GM23338 (cell line): ENCODE measurements around the gene CD99L2. TPM values are rescaled to one million over a fixed set of nuclear protein-coding genes. Genes with fewer than 3 reads are reported as not detected.
A peak's percentile ranks its signal among the peaks of the same experiment; 100 is the strongest.

Experiments used
- ATAC-seq: fragments of 200-7000 bp; cut with Tn5 transposase; 3 replicates; pipeline ENCODE4 v1.9.1; 2020
- DNase-seq: peaks from one replicate; pipeline ENCODE4 v3.0.0-alpha.2; 2015; ENCODE audit warnings: low spot score
- H2AFZ ChIP-seq: fragments of 200-600 bp; sonication (generic); 2 replicates; pipeline ENCODE4 v1.8.0; 2016; ENCODE audit warnings: antibody characterized with exemption, mild to moderate bottlenecking, moderate library complexity
- H3F3A ChIP-seq: fragments of 200-600 bp; sonication (generic); replicated peaks from 2 replicates; pipeline ENCODE4 v1.8.0; 2017; ENCODE audit warnings: antibody characterized with exemption, mixed run types, low read depth
- H3K27ac ChIP-seq: fragments of 200-600 bp; sonication (generic); 2 replicates; pipeline ENCODE4 v1.6.1; 2016; ENCODE audit warnings: low read depth
- H3K27me3 ChIP-seq: fragments of 200-600 bp; sonication (generic); 2 replicates; pipeline ENCODE4 v1.8.0; 2016; ENCODE audit warnings: mild to moderate bottlenecking, mixed run types, moderate library complexity; ENCODE audit not compliant: insufficient read depth
- H3K36me3 ChIP-seq: fragments of 200-600 bp; sonication (generic); 2 replicates; pipeline ENCODE4 v1.8.0; 2016; ENCODE audit warnings: mild to moderate bottlenecking; ENCODE audit not compliant: insufficient read depth
- H3K4me1 ChIP-seq: fragments of 200-600 bp; sonication (generic); 2 replicates; pipeline ENCODE4 v1.8.0; 2016; ENCODE audit warnings: mild to moderate bottlenecking, moderate library complexity; ENCODE audit not compliant: insufficient read depth
- H3K4me2 ChIP-seq: fragments of 200-600 bp; sonication (generic); 2 replicates; pipeline ENCODE4 v1.7.1; 2017; ENCODE audit warnings: mixed run types
- H3K4me3 ChIP-seq: fragments of 200-600 bp; sonication (generic); 2 replicates; pipeline ENCODE4 v1.6.1; 2016; ENCODE audit warnings: mixed run types
- H3K79me2 ChIP-seq: fragments of 200-600 bp; sonication (generic); replicated peaks from 2 replicates; pipeline ENCODE4 v1.8.0; 2017; ENCODE audit warnings: mild to moderate bottlenecking; ENCODE audit not compliant: insufficient read depth
- H3K9me2 ChIP-seq: fragments of 200-600 bp; sonication (generic); 2 replicates; pipeline ENCODE4 v1.8.0; 2017; ENCODE audit not compliant: insufficient read depth
- H4K20me1 ChIP-seq: fragments of 200-600 bp; sonication (generic); replicated peaks from 2 replicates; pipeline ENCODE4 v1.8.0; 2017; ENCODE audit warnings: mild to moderate bottlenecking; ENCODE audit not compliant: insufficient read depth
- H3K27ac Mint-ChIP-seq: 2 replicates; pipeline ENCODE4 v1.8.0; 2020; ENCODE audit warnings: inconsistent platforms, mild to moderate bottlenecking, moderate library complexity, mixed read lengths
- H3K27me3 Mint-ChIP-seq: 3 replicates; pipeline ENCODE4 v1.8.0; 2022; ENCODE audit warnings: low read depth, mild to moderate bottlenecking, moderate library complexity, mixed read lengths, inconsistent platforms; ENCODE audit not compliant: insufficient read depth, poor library complexity
- H3K36me3 Mint-ChIP-seq: 3 replicates; pipeline ENCODE4 v1.8.0; 2021; ENCODE audit warnings: low read depth, mild to moderate bottlenecking, inconsistent platforms, moderate library complexity, mixed read lengths
- H3K4me1 Mint-ChIP-seq: 3 replicates; pipeline ENCODE4 v1.8.0; 2020; ENCODE audit warnings: mild to moderate bottlenecking, inconsistent platforms, mixed read lengths
- H3K4me3 Mint-ChIP-seq: 3 replicates; pipeline ENCODE4 v1.8.0; 2021; ENCODE audit warnings: moderate library complexity, mild to moderate bottlenecking, inconsistent platforms, mixed read lengths
- H3K9me3 Mint-ChIP-seq: 3 replicates; pipeline ENCODE4 v1.8.0; 2020; ENCODE audit warnings: moderate library complexity, mild to moderate bottlenecking, inconsistent platforms, mixed read lengths
- polyA plus RNA-seq: library from polyadenylated mRNA; unstranded; fragments of >200 nt; fragmentation: Nextera tagmentation; extraction: Ambion mirVana; gene quantifications from 2 replicates; pipeline ENCODE4 v1.2.1, GENCODE V29; 2016
- total RNA-seq: library from RNA; depleted of rRNA; stranded (reverse); fragments of >200 nt; shearing (Covaris generic); gene quantifications from 2 replicates; pipeline ENCODE4 v1.2.3, GENCODE V29; 2014
- TF ChIP-seq, protein P1 (sequence below): fragments of 250-450 bp; sonication (Bioruptor Pico); IDR thresholded peaks from 2 replicates; pipeline ENCODE4 v1.5.0; 2020; ENCODE audit warnings: mild to moderate bottlenecking, moderate library complexity
- TF ChIP-seq, protein P2 (sequence below): IDR thresholded peaks from one replicate; pipeline ENCODE4 v1.6.1; 2018; ENCODE audit warnings: antibody characterized with exemption; ENCODE audit not compliant: unreplicated experiment

The CD99L2 gene
- total and polyA plus RNA-seq, 2 experiments from 2014 or later = 2.6 to 6.4 TPM

DNA sequence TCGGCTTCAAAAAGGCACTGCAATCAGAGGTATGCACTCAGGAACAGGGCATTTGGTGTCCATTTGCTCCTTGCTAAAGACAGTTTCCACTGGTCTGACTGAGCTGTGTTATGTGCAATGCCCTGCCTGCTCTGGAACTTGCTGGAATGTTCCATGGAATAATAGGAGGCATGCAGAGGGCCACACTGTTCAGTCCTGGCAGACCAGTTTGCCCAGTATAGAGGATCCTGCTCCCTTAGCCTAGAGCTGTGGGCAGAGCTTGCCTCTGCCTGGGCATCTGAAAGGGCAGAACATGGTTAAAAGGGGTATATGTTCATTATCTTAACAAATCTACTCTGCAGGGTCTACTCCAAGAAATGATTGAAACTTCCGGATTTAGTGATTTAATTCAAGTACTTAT is 27.8 kb upstream of the CD99L2 start:
- Mint-ChIP-seq H3K4me1 (peaks cover 13% of the 10 kb centered on the region), H3K27me3 (no peaks in the 10 kb centered on the region), H3K27ac (0 out of 2 replicates have a peak overlapping the region, but pooled peaks have one; percentile 40), H3K4me3 (no peak overlapping the region), H3K9me3 (peaks cover 3% of the 10 kb centered on the region; the same call in 1 of the 3 replicates), H3K36me3 (peaks cover 3% of the 10 kb centered on the region; the same call in 1 of the 3 replicates)
- H3K4me2 ChIP-seq = no peak overlapping the region
- H3K27me3 ChIP-seq = no peaks in the 10 kb centered on the region
- no peaks in the 10 kb centered on the region for H3F3A ChIP-seq
- H2AFZ ChIP-seq = no peak overlapping the region
- H4K20me1 ChIP-seq = no peaks in the 10 kb centered on the region
- H3K9me2 ChIP-seq = no peaks in the 10 kb centered on the region
- H3K79me2 ChIP-seq = no peaks in the 10 kb centered on the region
- ATAC-seq = no peak
- DNase-seq = no peak
- 0 out of 2 replicates have a peak overlapping the region, but pooled peaks have one; percentile 26 for H3K27ac ChIP-seq
- no peak overlapping the region for H3K4me3 ChIP-seq
- no peaks in the 10 kb centered on the region for H3K36me3 ChIP-seq
- TF ChIP-seq, protein P1, sequence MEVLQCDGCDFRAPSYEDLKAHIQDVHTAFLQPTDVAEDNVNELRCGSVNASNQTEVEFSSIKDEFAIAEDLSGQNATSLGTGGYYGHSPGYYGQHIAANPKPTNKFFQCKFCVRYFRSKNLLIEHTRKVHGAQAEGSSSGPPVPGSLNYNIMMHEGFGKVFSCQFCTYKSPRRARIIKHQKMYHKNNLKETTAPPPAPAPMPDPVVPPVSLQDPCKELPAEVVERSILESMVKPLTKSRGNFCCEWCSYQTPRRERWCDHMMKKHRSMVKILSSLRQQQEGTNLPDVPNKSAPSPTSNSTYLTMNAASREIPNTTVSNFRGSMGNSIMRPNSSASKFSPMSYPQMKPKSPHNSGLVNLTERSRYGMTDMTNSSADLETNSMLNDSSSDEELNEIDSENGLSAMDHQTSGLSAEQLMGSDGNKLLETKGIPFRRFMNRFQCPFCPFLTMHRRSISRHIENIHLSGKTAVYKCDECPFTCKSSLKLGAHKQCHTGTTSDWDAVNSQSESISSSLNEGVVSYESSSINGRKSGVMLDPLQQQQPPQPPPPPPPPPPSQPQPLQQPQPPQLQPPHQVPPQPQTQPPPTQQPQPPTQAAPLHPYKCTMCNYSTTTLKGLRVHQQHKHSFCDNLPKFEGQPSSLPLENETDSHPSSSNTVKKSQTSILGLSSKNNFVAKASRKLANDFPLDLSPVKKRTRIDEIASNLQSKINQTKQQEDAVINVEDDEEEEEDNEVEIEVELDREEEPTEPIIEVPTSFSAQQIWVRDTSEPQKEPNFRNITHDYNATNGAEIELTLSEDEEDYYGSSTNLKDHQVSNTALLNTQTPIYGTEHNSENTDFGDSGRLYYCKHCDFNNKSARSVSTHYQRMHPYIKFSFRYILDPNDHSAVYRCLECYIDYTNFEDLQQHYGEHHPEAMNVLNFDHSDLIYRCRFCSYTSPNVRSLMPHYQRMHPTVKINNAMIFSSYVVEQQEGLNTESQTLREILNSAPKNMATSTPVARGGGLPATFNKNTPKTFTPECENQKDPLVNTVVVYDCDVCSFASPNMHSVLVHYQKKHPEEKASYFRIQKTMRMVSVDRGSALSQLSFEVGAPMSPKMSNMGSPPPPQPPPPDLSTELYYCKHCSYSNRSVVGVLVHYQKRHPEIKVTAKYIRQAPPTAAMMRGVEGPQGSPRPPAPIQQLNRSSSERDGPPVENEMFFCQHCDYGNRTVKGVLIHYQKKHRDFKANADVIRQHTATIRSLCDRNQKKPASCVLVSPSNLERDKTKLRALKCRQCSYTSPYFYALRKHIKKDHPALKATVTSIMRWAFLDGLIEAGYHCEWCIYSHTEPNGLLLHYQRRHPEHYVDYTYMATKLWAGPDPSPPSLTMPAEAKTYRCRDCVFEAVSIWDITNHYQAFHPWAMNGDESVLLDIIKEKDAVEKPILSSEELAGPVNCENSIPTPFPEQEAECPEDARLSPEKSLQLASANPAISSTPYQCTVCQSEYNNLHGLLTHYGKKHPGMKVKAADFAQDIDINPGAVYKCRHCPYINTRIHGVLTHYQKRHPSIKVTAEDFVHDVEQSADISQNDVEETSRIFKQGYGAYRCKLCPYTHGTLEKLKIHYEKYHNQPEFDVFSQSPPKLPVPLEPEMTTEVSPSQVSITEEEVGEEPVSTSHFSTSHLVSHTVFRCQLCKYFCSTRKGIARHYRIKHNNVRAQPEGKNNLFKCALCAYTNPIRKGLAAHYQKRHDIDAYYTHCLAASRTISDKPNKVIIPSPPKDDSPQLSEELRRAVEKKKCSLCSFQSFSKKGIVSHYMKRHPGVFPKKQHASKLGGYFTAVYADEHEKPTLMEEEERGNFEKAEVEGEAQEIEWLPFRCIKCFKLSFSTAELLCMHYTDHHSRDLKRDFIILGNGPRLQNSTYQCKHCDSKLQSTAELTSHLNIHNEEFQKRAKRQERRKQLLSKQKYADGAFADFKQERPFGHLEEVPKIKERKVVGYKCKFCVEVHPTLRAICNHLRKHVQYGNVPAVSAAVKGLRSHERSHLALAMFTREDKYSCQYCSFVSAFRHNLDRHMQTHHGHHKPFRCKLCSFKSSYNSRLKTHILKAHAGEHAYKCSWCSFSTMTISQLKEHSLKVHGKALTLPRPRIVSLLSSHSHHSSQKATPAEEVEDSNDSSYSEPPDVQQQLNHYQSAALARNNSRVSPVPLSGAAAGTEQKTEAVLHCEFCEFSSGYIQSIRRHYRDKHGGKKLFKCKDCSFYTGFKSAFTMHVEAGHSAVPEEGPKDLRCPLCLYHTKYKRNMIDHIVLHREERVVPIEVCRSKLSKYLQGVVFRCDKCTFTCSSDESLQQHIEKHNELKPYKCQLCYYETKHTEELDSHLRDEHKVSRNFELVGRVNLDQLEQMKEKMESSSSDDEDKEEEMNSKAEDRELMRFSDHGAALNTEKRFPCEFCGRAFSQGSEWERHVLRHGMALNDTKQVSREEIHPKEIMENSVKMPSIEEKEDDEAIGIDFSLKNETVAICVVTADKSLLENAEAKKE (CRISPR knock-in tag) = no peak
- TF ChIP-seq, protein P2, sequence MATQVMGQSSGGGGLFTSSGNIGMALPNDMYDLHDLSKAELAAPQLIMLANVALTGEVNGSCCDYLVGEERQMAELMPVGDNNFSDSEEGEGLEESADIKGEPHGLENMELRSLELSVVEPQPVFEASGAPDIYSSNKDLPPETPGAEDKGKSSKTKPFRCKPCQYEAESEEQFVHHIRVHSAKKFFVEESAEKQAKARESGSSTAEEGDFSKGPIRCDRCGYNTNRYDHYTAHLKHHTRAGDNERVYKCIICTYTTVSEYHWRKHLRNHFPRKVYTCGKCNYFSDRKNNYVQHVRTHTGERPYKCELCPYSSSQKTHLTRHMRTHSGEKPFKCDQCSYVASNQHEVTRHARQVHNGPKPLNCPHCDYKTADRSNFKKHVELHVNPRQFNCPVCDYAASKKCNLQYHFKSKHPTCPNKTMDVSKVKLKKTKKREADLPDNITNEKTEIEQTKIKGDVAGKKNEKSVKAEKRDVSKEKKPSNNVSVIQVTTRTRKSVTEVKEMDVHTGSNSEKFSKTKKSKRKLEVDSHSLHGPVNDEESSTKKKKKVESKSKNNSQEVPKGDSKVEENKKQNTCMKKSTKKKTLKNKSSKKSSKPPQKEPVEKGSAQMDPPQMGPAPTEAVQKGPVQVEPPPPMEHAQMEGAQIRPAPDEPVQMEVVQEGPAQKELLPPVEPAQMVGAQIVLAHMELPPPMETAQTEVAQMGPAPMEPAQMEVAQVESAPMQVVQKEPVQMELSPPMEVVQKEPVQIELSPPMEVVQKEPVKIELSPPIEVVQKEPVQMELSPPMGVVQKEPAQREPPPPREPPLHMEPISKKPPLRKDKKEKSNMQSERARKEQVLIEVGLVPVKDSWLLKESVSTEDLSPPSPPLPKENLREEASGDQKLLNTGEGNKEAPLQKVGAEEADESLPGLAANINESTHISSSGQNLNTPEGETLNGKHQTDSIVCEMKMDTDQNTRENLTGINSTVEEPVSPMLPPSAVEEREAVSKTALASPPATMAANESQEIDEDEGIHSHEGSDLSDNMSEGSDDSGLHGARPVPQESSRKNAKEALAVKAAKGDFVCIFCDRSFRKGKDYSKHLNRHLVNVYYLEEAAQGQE = no peak
- peaks cover 8% of the 10 kb centered on the region for H3K4me1 ChIP-seq
